RCC 7860 (cell line): ENCODE measurements around the gene MORC1.

Experiments used
- DNase-seq: peaks from one replicate; pipeline ENCODE4 v3.0.0-alpha.2; 2015; ENCODE audit warnings: low spot score
- FAIRE-seq: peaks from 2 replicates; lab custom pipeline; 2012; peaks lifted over from hg19 to GRCh38; lab: Jason Lieb, UNC

MORC1 gene

DNA sequence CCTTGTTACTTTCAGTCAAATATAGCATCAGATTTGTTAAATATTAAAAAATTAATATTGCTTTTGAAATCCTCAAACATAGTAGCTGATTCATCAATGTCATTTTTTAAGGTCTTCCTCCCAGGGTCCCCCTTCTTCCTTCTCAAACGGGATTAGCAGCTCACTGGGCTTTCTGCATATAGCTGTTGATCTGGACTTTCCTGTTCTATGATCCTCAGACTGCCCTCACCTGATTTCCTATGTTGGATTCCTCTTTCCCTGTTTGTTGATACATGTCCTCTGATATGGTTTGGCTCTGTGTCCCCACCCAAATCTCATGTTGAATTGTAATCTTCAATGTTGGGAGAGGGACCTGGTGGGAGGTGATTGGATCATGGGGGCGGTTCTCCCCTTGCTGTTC is 170.1 kb downstream of the MORC1 start:
- FAIRE-seq, result no peak

GRCh38 chr3:108946292-108947285 is 171.3 kb downstream of the MORC1 start:
- FAIRE-seq (peak; percentile 98), DNase-seq (peak; percentile 87)

More for the DNA sequence above, 170.1 kb downstream of the MORC1 start:
- no peak for DNase-seq

- FAIRE-seq (no peak), DNase-seq (peak; percentile 70)
Observed at GRCh38 chr3:108940568-108941263, 177.2 kb downstream of the MORC1 start.

GRCh38 chr3:108940166-108940565 is 177.8 kb downstream of the MORC1 start:
- DNase-seq, result peak; percentile 88
- FAIRE-seq, result peak; percentile 98

- DNase-seq, result no peak
- FAIRE-seq, result no peak
Observed at GRCh38 chr3:108936924-108937689, 180.8 kb downstream of the MORC1 start.

DNA sequence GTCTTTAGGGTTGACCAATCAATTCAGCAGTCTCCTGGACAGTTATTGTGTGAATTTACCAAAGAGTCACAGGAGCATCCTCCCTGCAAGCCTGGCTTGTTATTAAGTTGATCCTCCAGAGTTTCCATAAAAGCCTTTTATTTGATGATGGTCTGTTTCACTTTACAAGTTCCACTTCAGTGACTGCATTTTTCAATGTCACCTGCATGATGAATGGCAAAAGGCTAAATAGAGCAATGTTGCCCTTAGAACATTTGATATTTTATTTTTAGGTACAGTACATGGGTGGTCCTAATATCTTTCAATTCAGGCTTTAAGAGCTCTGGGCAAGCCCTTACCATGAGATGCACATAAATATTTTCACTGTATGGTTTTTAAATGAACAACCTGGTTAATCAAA is 186.9 kb downstream of the MORC1 start:
- FAIRE-seq (peak; percentile 46), DNase-seq (no peak)

DNA sequence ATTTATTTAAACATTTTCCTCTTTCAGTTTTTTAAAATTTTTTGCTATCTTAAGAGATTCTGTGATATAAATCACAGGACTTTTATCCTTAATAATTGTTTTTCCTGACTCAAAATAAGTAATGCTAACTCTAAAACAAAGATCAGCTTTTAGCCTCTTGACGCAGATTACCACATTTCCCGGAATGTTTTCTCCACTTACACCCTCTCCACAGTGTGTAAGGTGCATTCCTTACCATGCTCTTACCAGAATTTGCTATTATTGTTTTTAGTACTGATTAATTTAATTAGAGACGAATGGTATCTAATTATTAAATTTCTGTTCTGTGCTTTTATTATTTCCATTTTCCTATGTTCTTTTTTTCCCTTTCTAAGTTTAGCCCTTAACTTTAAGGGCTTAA is 199.1 kb downstream of the MORC1 start:
- no peak for FAIRE-seq

DNA sequence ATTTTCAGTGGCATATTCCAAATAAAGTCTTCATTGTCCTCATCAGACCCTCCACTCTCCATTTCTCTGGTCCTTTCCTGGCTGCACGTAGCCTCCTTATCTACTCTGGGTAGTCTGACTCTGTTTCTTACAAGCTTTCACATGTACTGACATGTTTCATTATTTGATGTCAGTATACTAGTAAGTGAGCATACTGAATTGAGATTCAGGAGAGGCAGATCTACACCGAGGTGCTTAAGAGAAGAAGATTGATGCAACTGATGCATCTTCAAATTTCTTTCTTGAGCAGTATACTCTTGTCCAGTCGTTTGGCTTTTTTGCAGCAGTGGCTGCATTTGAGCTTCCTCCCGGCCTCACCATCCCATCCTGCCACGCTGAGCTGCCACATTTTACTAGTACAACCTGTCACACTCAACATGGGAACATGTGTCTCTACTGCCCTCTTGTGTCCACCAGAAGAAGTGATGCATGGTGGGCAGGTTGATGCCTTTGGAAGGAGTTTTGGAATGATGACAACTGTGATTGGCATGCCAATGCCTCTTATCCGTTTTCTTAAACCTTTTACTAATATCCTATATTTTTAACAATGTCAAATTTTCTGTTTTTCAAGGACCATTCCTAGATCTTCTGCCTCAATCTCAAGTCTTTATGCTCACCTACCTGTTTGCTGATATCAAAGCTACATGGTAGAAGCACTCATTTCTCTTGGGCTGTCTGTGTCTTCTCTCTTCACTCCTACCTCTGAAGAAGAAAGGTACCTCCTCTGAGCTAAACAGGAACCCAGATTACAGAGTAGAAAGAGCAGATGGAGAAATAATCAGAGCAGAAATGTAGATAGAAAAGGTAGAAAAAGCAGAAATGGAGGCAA is 202.9 kb downstream of the MORC1 start:
- peak; percentile 63 for FAIRE-seq

More for the DNA sequence above, 199.1 kb downstream of the MORC1 start:
- no peak for DNase-seq

DNA sequence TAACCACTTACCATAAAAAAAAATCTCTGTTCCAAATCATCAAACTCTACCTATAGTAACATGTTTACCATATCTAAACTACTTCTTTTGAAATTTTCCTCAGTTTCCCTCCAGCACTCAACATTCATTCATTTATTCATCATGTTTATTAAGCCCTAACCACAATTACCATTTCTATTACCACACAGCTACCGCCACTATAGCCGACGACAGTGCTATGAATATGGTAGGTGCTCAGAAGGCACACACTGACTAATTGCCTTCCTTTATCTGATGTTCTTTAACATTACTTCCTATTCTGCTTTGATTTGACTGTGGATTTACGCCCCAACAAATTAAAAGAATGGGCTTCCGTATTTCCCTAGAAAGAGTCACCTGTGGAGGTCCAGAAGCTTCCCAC is 208.1 kb downstream of the MORC1 start:
- DNase-seq, result no peak
- FAIRE-seq, result no peak

More for the DNA sequence above, 202.9 kb downstream of the MORC1 start:
- DNase-seq, result peak; percentile 49
